ENCODE measurements around the gene MSRB2. TPM values are rescaled to one million over a fixed set of nuclear protein-coding genes. Genes with fewer than 3 reads are reported as not detected.

MSRB2 gene
- total and polyA plus RNA-seq, 2 donors (not counting 1 experiment from before 2014, with no cell fraction given) = 1.5 to 3.0 TPM

- no peak overlapping the region for H3K4me2 ChIP-seq (replicated peaks; ENCODE audit: low read depth, low read length, poor library complexity, severe bottlenecking)
- H3K4me1 Mint-ChIP-seq = no peaks in the 10 kb centered on the region
- no peaks in the 10 kb centered on the region for H3K9me3 Mint-ChIP-seq (ENCODE audit: insufficient read depth)
- peaks cover 45% of the 10 kb centered on the region for H3K27me3 Mint-ChIP-seq
- H3K9me3 ChIP-seq (ENCODE audit: control extremely low read depth in 1 of 3, control insufficient read depth in 2 of 3, insufficient read depth in 1 of 3, low read length in 2 of 3) = no peaks in the 10 kb centered on the region
- WGBS (ENCODE audit: insufficient coverage) = 100% methylated on average over 2 of the region's 3 CpGs
- DNase-seq (no peak), ATAC-seq (ENCODE audit: low read depth) (no peak)
- no peaks in the 10 kb centered on the region for H3K4me1 ChIP-seq (ENCODE audit: control insufficient read depth in 2 of 2, insufficient read depth in 2 of 2, low read length in 2 of 2)
- H3K27ac ChIP-seq (ENCODE audit: low read length in 2 of 2) = no peak overlapping the region
- no peaks in the 10 kb centered on the region for H3K27me3 ChIP-seq (replicated peaks in 1 of 4; ENCODE audit: control extremely low read depth in 1 of 4, control insufficient read depth in 3 of 4, insufficient read depth in 4 of 4, low read length in 3 of 4)
- intact Hi-C loops (cut with micrococcal nuclease) = no loop called here
- ChIA-PET POLR2A (no interaction called here), CTCF (no interaction called here)
- TF ChIP-seq EZH2 (IDR thresholded peaks at IDR 0.05; ENCODE audit: borderline replicate concordance, insufficient read depth, low read depth, low read length, poor library complexity, severe bottlenecking) = no peak
- H3K27ac Mint-ChIP-seq = no peak overlapping the region
- no peaks in the 10 kb centered on the region for H3K79me2 ChIP-seq (ENCODE audit: control insufficient read depth, insufficient read depth, low read length)
- no peak overlapping the region for H3K4me3 Mint-ChIP-seq
- H3K36me3 ChIP-seq (replicated peaks in 1 of 2; ENCODE audit: control extremely low read depth in 1 of 2, control insufficient read depth in 1 of 2, extremely low read depth in 1 of 2, insufficient read depth in 2 of 2, low read length in 1 of 2) = no peaks in the 10 kb centered on the region
- H3K4me3 ChIP-seq (ENCODE audit: control extremely low read depth in 1 of 5, extremely low read depth in 1 of 5, insufficient read depth in 1 of 5, low read depth in 2 of 5, low read length in 4 of 5) = no peak overlapping the region
- H3K9ac ChIP-seq (ENCODE audit: low read length) = no peak overlapping the region
- H2AFZ ChIP-seq (ENCODE audit: insufficient read depth, low read depth, low read length, poor library complexity, severe bottlenecking) = no peak overlapping the region
- no peaks in the 10 kb centered on the region for H4K20me1 ChIP-seq (ENCODE audit: control insufficient read depth, insufficient read depth, low read length, poor library complexity, severe bottlenecking)
Observed at GRCh38 chr10:23051278-23051677, 44.1 kb upstream of the MSRB2 start.

GRCh38 chr10:23051855-23052331, 43.5 kb upstream of the MSRB2 start:
- WGBS (ENCODE audit: insufficient coverage) = 100% methylated on average over 1 of the region's 5 CpGs

More at GRCh38 chr10:23051855-23052331, 43.5 kb upstream of the MSRB2 start:
- H3K27me3 Mint-ChIP-seq = peaks cover 51% of the 10 kb centered on the region
- no peak overlapping the region for H3K4me3 Mint-ChIP-seq
- no peaks in the 10 kb centered on the region for H3K36me3 ChIP-seq (replicated peaks in 1 of 2; ENCODE audit: control extremely low read depth in 1 of 2, control insufficient read depth in 1 of 2, extremely low read depth in 1 of 2, insufficient read depth in 2 of 2, low read length in 1 of 2)
- no peak overlapping the region for H2AFZ ChIP-seq (ENCODE audit: insufficient read depth, low read depth, low read length, poor library complexity, severe bottlenecking)
- ATAC-seq (ENCODE audit: low read depth) (no peak), DNase-seq (no peak)
- no peak overlapping the region for H3K4me2 ChIP-seq (replicated peaks; ENCODE audit: low read depth, low read length, poor library complexity, severe bottlenecking)
- no peak for TF ChIP-seq CTCF (IDR thresholded peaks at IDR 0.05)
- TF ChIP-seq EZH2 (IDR thresholded peaks at IDR 0.05; ENCODE audit: borderline replicate concordance, insufficient read depth, low read depth, low read length, poor library complexity, severe bottlenecking) = no peak
- no peaks in the 10 kb centered on the region for H3K4me1 ChIP-seq (ENCODE audit: control insufficient read depth in 2 of 2, insufficient read depth in 2 of 2, low read length in 2 of 2)
- CTCF ChIA-PET = no interaction called here
- no peaks in the 10 kb centered on the region for H4K20me1 ChIP-seq (ENCODE audit: control insufficient read depth, insufficient read depth, low read length, poor library complexity, severe bottlenecking)
- POLR2A ChIA-PET = no interaction called here
- H3K79me2 ChIP-seq (ENCODE audit: control insufficient read depth, insufficient read depth, low read length) = no peaks in the 10 kb centered on the region
- no peaks in the 10 kb centered on the region for H3K4me1 Mint-ChIP-seq
- no peak overlapping the region for H3K9ac ChIP-seq (ENCODE audit: low read length)
- H3K27ac Mint-ChIP-seq = no peak overlapping the region
- H3K27ac ChIP-seq (ENCODE audit: low read length in 2 of 2) = no peak overlapping the region
- H3K9me3 Mint-ChIP-seq (ENCODE audit: insufficient read depth) = no peaks in the 10 kb centered on the region
- H3K27me3 ChIP-seq (replicated peaks in 1 of 4; ENCODE audit: control extremely low read depth in 1 of 4, control insufficient read depth in 3 of 4, insufficient read depth in 4 of 4, low read length in 3 of 4) = no peaks in the 10 kb centered on the region
- H3K4me3 ChIP-seq (ENCODE audit: control extremely low read depth in 1 of 5, extremely low read depth in 1 of 5, insufficient read depth in 1 of 5, low read depth in 2 of 5, low read length in 4 of 5) = no peak overlapping the region
- intact Hi-C loops (cut with micrococcal nuclease) = no loop called here
- H3K9me3 ChIP-seq (ENCODE audit: control extremely low read depth in 1 of 3, control insufficient read depth in 2 of 3, insufficient read depth in 1 of 3, low read length in 2 of 3) = no peaks in the 10 kb centered on the region
